NCI-H446 (cell line): ENCODE results near the gene MXRA7.
A peak's percentile ranks its signal among the peaks of the same experiment; 100 is the strongest.
"Not testable (repeated sequence)": the region's sequence is repeated elsewhere in the genome, so short reads cannot be mapped to it uniquely, and the experiment has no call there.

Source experiments
- DNase-seq, 2 experiments: peaks; one replicate each; lab custom pipeline; 2025; lab: John Stamatoyannopoulos, UW

The MXRA7 gene

GRCh38 chr17:76716146-76716838 lies 5.5 kb upstream of the MXRA7 start:
- DNase-seq, result no peak

GRCh38 chr17:76715496-76715830 lies 4.7 kb upstream of the MXRA7 start:
- DNase-seq, result no peak

- peak; percentile 67 to 72 for DNase-seq
Measured at GRCh38 chr17:76714822-76715495, 4.2 kb upstream of the MXRA7 start.

DNA sequence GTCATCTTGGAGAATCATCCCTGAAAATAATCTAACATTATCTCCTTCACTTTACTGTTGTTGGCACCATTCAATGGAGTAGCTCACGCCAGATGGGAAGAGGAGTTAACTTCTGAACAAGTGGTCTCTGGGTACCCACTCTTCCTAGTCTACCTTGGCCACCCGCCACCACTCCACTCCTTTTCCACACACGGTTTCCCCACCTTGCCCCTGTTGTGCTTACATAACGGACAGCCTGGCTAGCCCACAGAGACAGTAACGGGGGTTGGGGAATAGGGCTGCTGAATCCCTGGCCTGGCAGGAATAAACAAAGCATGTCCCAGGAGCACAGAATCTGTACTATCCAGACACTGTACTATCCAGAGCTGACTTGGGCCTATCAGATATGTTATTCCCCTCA lies 3.6 kb upstream of the MXRA7 start:
- no peak for DNase-seq

GRCh38 chr17:76713765-76714164 lies 3.0 kb upstream of the MXRA7 start:
- DNase-seq, result no peak

DNA sequence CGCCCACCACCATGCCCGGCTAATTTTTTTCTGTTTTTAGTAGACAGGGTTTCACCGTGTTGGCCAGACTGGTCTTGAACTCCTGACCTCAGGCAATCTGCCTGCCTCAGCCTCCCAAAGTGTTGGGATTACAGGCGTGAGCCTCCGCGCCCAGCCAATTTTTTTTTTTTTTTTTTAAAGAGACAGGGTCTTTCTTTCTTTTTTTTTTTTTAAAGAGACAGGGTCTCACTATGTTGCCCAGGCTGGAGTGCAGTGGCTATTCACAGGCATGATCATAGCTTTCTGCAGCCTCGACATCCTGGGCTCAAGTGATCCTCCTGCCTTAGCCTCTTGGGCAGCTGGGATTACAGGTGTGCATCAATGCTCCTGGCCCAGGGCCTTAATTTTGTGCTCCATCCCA lies 1.6 kb upstream of the MXRA7 start:
- DNase-seq, result not testable (repeated sequence)

GRCh38 chr17:76709951-76710862 lies 558 bp downstream of the MXRA7 start:
- not testable (repeated sequence) for DNase-seq

- peak in 1 of 2 experiments; percentile 31 for DNase-seq
Measured at GRCh38 chr17:76709077-76709950, 1.5 kb downstream of the MXRA7 start.

GRCh38 chr17:76707985-76708807 lies 2.6 kb downstream of the MXRA7 start:
- no peak for DNase-seq

DNA sequence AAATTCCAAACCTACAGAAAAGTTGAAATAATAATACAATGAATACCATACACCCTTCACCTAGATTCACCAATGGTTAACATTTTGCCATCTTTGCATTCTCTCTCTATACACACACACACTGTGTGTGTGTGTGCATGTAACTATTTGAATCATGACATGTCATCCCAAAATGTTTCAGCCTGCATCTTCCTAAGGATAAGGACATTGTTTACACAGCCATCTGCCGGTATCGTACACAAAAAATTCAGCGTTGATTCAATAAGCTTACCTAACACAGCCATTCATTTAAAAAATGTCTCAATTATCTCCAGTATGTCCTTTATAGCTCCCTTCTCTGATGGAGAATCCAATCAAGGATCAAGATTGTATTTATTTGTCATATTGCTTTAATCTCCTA lies 3.9 kb downstream of the MXRA7 start:
- DNase-seq, result no peak

GRCh38 chr17:76704805-76705204 lies 6.0 kb downstream of the MXRA7 start:
- no peak for DNase-seq

- DNase-seq, result no peak
Measured at GRCh38 chr17:76702941-76703637, 7.7 kb downstream of the MXRA7 start.

DNA sequence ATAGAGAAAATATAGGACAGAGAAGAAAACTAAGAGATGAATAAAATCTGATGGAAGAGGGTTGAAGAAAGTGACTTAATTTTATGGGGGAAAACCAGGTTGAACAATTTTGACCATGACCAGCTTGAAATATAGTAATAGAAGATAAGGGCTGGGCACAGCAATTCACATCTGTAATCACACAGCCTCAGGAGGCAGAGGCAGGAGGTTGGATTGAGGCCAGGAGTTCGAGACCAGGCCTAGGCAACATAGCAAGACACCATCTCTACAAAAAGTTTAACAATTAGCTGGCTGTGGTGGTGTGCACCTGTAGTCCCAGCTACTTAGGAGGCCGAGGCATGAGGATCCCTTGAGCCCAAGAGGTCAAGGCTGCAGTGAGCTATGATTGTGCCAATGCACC lies 8.7 kb downstream of the MXRA7 start:
- DNase-seq, result no peak

GRCh38 chr17:76701471-76701967 lies 9.2 kb downstream of the MXRA7 start:
- no peak for DNase-seq

DNA sequence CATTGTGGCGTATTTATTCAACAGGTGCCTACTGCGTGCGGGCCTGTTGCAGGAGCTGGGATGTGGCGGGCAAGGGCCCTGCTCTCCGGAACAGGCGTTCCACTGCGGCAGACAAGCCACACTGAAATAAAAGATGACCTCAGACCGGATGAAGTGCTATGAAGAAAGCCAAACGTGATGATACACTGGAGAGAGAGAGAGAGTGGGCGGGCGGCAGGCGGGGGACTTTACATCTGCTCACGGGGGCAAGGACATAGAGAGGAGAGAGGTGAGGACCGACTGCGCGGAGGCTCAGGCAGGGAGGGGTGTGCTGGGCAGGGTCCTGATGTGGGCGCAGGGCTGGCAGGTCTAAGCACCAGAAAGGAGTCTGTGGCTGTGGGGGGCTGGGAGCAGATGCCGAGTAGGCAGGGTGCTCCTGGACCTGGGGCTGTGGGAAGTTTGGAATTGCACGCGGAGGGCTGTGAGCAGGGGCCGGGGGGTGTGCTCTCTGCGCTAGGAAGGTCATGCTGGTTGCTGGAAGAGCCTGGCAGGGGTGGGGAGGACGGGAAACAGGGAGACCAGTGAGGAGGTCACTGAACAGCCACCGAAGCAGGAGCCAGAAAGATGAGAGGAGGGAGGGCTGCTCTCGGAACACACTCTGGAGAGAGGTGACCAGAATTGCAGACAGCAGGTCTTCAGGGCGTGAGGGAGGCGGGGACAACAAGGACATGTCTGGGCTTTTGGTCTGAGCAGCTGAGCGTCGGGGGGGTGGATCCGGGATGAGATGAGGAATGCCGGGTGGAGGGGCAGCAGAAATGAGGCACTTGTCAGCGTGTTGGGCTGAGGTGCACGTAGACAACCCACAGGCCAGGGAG lies 9.9 kb downstream of the MXRA7 start:
- DNase-seq, result no peak

DNA sequence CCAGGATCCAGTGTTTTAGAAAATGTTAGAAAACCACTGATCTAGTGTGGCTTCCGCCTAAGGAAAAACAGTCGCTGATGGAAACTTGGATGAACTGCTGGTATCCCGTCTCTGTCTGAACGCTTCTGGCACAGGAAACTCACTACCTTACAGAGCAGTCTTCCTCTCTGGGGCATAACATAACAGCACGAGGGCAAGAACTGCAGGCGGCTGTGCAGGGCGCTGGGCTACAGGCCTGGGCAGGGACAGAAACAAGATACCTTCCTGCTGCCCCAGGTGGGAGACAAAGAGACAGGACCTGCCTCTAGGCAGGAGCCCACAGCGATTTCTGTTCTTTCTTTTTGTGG lies 10.5 kb downstream of the MXRA7 start:
- DNase-seq, result no peak

GRCh38 chr17:76698466-76698977 lies 12.2 kb downstream of the MXRA7 start:
- DNase-seq, result not testable (repeated sequence)

- DNase-seq, result no peak
Measured at GRCh38 chr17:76697702-76698465, 12.9 kb downstream of the MXRA7 start.
